GM23248 (cell line): ENCODE data around the gene CACNB2. TPM values are rescaled to one million over a fixed set of nuclear protein-coding genes. Genes with fewer than 3 reads are reported as not detected.

ENCODE experiments used
- DNase-seq: peaks from one replicate; pipeline ENCODE4 v3.0.0-alpha.2; 2015
- H2AFZ ChIP-seq: fragments of 200-600 bp; sonication (generic); 2 replicates; pipeline ENCODE4 v1.6.1; 2016; ENCODE audit warnings: antibody characterized with exemption
- H3F3A ChIP-seq: fragments of 200-600 bp; sonication (generic); 2 replicates; pipeline ENCODE4 v1.6.1; 2016; ENCODE audit warnings: mild to moderate bottlenecking, antibody characterized with exemption, mixed run types; ENCODE audit not compliant: insufficient read depth
- H3K27ac ChIP-seq: fragments of 200-600 bp; sonication (generic); 2 replicates; pipeline ENCODE4 v1.5.1; 2016; ENCODE audit warnings: mild to moderate bottlenecking
- H3K27me3 ChIP-seq: fragments of 200-600 bp; sonication (generic); replicated peaks from 2 replicates; pipeline ENCODE4 v1.6.1; 2016; ENCODE audit warnings: mild to moderate bottlenecking; ENCODE audit not compliant: insufficient read depth
- H3K36me3 ChIP-seq: fragments of 200-600 bp; sonication (generic); 2 replicates; pipeline ENCODE4 v1.6.1; 2016; ENCODE audit warnings: low read depth, mild to moderate bottlenecking
- H3K4me1 ChIP-seq: fragments of 200-600 bp; sonication (generic); 2 replicates; pipeline ENCODE4 v1.6.1; 2016; ENCODE audit warnings: mild to moderate bottlenecking; ENCODE audit not compliant: insufficient read depth
- H3K4me2 ChIP-seq: fragments of 200-600 bp; sonication (generic); one replicate; pipeline ENCODE4 v1.6.1; 2016; ENCODE audit warnings: mild to moderate bottlenecking; ENCODE audit not compliant: unreplicated experiment
- H3K4me3 ChIP-seq: fragments of 200-600 bp; sonication (generic); 2 replicates; pipeline ENCODE4 v1.5.1; 2016; ENCODE audit warnings: mild to moderate bottlenecking
- H3K79me2 ChIP-seq: fragments of 200-600 bp; sonication (generic); 2 replicates; pipeline ENCODE4 v1.6.1; 2016; ENCODE audit warnings: mild to moderate bottlenecking; ENCODE audit not compliant: insufficient read depth
- H3K9ac ChIP-seq: fragments of 200-600 bp; sonication (generic); 2 replicates; pipeline ENCODE4 v1.6.1; 2016; ENCODE audit warnings: mild to moderate bottlenecking
- H3K9me2 ChIP-seq: fragments of 200-600 bp; sonication (generic); 2 replicates; pipeline ENCODE4 v1.6.1; 2016; ENCODE audit warnings: mixed run types, mild to moderate bottlenecking, moderate library complexity; ENCODE audit not compliant: insufficient read depth
- H3K9me3 ChIP-seq: fragments of 200-600 bp; sonication (generic); one replicate; pipeline ENCODE4 v1.6.1; 2017; ENCODE audit warnings: low read depth
- H4K20me1 ChIP-seq: fragments of 200-600 bp; sonication (generic); 2 replicates; pipeline ENCODE4 v1.6.0; 2016; ENCODE audit not compliant: insufficient read depth
- EZH2 ChIP-seq: fragments of 200-600 bp; sonication (generic); IDR thresholded peaks from 2 replicates; pipeline ENCODE4 v1.6.1; 2018; ENCODE audit warnings: antibody characterized with exemption, mild to moderate bottlenecking; ENCODE audit not compliant: insufficient read depth, poor library complexity, severe bottlenecking
- EZH2phosphoT487 ChIP-seq: fragments of 200-600 bp; sonication (generic); IDR thresholded peaks from 2 replicates; pipeline ENCODE4 v1.6.1; 2018; ENCODE audit warnings: antibody characterized with exemption, moderate library complexity, mild to moderate bottlenecking, low read depth; ENCODE audit not compliant: insufficient read depth
- WGBS, 2 experiments: methylation state at CpG; one replicate each; pipeline ENCODE4 v1.1.6; 2015 to 2017; ENCODE audit warnings: low lambda C conversion rate in 2 of 2, low coverage in 1 of 2; ENCODE audit errors: missing lambda C conversion rate in 2 of 2; 5-methylcytosine and 5-hydroxymethylcytosine counted together
- in situ Hi-C: fragments of 300-500 bp; cut with MboI; formaldehyde crosslinking; loops from 2 replicates; pipeline ENCODE4 v1.15.0; 2020
- polyA plus RNA-seq: library from polyadenylated mRNA; unstranded; fragments of >200 nt; fragmentation: Nextera tagmentation; extraction: Ambion mirVana; gene quantifications from 2 replicates; pipeline ENCODE4 v1.2.1, GENCODE V29; 2016
- total RNA-seq: library from RNA; depleted of rRNA; stranded (reverse); fragments of >200 nt; shearing (Covaris generic); gene quantifications from 2 replicates; pipeline ENCODE4 v1.2.3, GENCODE V29; 2014

Gene CACNB2
- total and polyA plus RNA-seq, 2 experiments from 2014 or later = 0.31 to 0.32 TPM

DNA sequence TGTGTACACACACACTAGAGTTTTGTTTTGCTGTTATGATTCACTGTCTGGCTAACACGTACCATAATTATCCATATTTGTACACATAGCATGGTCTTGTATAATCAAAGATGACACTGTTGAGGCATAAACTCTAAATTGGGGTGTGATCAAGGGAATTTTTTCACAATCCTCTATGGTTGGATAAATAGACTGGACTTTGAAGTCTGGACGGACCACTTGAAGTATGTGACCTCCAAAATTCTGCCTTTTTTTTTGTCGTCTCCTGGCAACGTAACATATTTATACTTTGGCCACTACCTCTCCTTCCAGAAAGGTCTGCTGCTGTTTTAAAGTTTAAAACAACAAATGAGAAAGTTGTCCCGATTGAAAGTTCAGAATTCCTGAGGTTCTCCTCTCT is 193.4 kb downstream of the CACNB2 start:
- DNase-seq = peak; percentile 32
- Histone ChIP-seq H2AFZ (peak overlapping the region; percentile 75), H3K4me2 (peak overlapping the region; percentile 40)

DNA sequence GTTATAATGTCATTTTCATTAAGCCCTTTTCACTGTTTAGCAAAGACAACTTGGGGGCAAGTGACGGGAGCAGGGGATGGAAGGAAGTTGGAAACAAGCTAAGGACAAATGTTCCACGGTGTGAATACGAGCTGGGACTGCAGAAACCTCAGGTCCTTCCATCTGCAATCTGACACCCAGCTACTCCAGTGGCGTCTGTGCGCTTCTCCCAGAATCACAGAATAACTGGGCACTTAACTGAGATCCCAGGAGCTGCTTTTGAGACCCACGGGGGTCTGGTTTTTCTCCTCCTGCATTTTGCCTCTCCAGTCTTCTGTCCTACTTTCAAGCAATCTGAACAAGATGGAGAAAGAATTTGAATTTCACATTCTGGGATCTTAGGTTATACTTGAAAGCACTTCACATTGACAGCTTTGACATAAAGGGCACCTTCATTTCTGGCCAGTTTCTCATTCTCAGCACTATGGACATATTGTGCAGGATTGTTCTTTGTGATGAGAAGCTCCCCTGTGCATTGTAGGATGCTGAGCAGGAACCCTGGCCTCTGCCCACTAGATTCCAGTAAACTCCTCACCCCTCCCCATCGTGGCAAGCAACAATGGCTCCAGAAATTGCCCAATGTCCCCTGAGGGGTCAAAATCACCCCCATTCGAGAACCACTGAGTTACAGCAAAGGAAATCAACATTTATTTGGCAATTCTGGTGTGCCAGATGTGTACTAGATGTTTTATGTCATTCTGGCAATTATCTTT is 194.1 kb downstream of the CACNB2 start:
- H4K20me1 ChIP-seq = no peaks in the 10 kb centered on the region
- peak overlapping the region; percentile 75 for H2AFZ ChIP-seq
- H3F3A ChIP-seq = no peaks in the 10 kb centered on the region
- peak overlapping the region; percentile 53 for H3K9ac ChIP-seq
- TF ChIP-seq EZH2phosphoT487 (no peak), EZH2 (no peak)
- 2 to 9% methylated on average over 8 of the region's 8 CpGs for WGBS, 2 experiments
- peak overlapping the region; percentile 66 for H3K4me3 ChIP-seq
- no peaks in the 10 kb centered on the region; the same call in 1 of the 2 replicates for H3K4me1 ChIP-seq
- no peaks in the 10 kb centered on the region for H3K9me2 ChIP-seq
- no peaks in the 10 kb centered on the region for H3K36me3 ChIP-seq
- H3K27me3 ChIP-seq = no peaks in the 10 kb centered on the region
- no peaks in the 10 kb centered on the region for H3K9me3 ChIP-seq
- H3K27ac ChIP-seq = no peak overlapping the region
- H3K4me2 ChIP-seq = peak overlapping the region; percentile 40
- in situ Hi-C loops = no loop called here
- DNase-seq = peak; percentile 41
- no peaks in the 10 kb centered on the region for H3K79me2 ChIP-seq

More for the DNA sequence above, 193.4 kb downstream of the CACNB2 start:
- Histone ChIP-seq H4K20me1 (no peaks in the 10 kb centered on the region), H3K9ac (peak overlapping the region; percentile 53), H3K9me3 (no peaks in the 10 kb centered on the region), H3K4me3 (peak overlapping the region; percentile 66), H3K4me1 (no peaks in the 10 kb centered on the region; the same call in 1 of the 2 replicates), H3F3A (no peaks in the 10 kb centered on the region), H3K27ac (no peak overlapping the region), H3K9me2 (no peaks in the 10 kb centered on the region), H3K27me3 (no peaks in the 10 kb centered on the region), H3K79me2 (no peaks in the 10 kb centered on the region), H3K36me3 (no peaks in the 10 kb centered on the region)
- 7 to 8% methylated on average over 5 of the region's 5 CpGs for WGBS, 2 experiments
- TF ChIP-seq EZH2phosphoT487 = no peak
- no peak for TF ChIP-seq EZH2
- in situ Hi-C loops = no loop called here

DNA sequence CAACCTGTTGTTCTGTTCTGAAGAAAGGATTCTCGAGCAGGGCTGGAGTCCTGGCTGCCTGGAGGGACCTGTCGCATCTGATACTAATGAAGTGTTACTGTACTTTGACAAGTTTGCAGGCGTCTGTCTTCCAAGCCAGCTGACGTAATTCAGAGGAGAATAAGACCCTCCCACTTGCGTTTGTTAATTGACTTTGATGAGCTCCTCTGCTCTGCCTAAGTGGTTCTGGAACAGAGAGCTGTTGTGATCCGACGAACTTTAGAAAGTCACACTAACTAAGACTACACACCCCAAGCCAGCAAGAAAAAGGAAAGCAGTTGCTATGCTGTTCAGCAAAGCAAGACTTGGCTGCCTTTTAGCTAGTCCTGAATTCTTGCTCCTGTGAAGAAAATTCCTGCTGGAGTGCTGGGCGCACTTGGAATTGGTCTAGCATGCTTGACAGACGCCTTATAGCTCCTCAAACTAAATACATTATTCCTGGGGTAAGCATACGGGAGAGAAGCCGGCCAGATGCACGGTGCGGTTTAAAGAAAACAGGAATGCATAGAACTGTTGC is 200.3 kb downstream of the CACNB2 start:
- WGBS, 2 experiments = 1 to 2% methylated on average over 13 of the region's 13 CpGs
- H3K4me2 ChIP-seq = peak overlapping the region; percentile 91
- no peaks in the 10 kb centered on the region for H3F3A ChIP-seq
- no peak for TF ChIP-seq EZH2
- no peak for TF ChIP-seq EZH2phosphoT487
- peak overlapping the region; percentile 74 for H2AFZ ChIP-seq
- no peaks in the 10 kb centered on the region for H4K20me1 ChIP-seq
- no peaks in the 10 kb centered on the region for H3K27me3 ChIP-seq
- no peaks in the 10 kb centered on the region for H3K36me3 ChIP-seq
- H3K9ac ChIP-seq = peak overlapping the region; percentile 33
- H3K79me2 ChIP-seq = no peaks in the 10 kb centered on the region
- in situ Hi-C loops = no loop called here
- peak; percentile 46 for DNase-seq
- H3K9me3 ChIP-seq = no peaks in the 10 kb centered on the region
- no peaks in the 10 kb centered on the region for H3K9me2 ChIP-seq
- H3K4me3 ChIP-seq = peak overlapping the region; percentile 71
- 0 out of 2 replicates have a peak, but pooled peaks cover 5% of the 10 kb centered on the region for H3K4me1 ChIP-seq
- H3K27ac ChIP-seq = no peak overlapping the region

DNA sequence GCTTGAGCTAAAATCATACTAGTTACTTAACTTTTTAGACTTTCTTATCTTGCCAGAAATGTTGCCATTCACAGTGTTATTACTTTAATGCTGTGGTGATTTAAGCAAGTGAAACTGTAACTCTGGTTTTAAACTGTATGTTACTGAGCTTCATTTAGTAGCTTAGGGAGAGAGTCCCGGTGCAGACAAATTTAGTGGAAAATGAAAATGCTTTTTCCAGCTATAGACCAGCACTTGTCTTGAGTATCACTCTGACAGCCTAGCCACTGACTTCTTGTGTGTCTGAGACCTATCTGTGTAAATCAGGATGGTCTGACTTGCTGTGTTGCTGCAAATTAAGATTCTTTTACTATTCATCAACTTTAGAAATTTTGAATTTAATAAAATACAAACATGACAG is 200.8 kb downstream of the CACNB2 start:
- no peaks in the 10 kb centered on the region for H3K79me2 ChIP-seq
- H3K4me2 ChIP-seq = peak overlapping the region; percentile 91
- TF ChIP-seq EZH2phosphoT487 (no peak), EZH2 (no peak)
- in situ Hi-C loops = no loop called here
- no peaks in the 10 kb centered on the region for H3K9me2 ChIP-seq
- H3K27me3 ChIP-seq = no peaks in the 10 kb centered on the region
- H3K27ac ChIP-seq = no peak overlapping the region
- H3K9ac ChIP-seq = peak overlapping the region; percentile 33
- H3K4me1 ChIP-seq = 0 out of 2 replicates have a peak, but pooled peaks cover 5% of the 10 kb centered on the region
- no peak for DNase-seq
- WGBS, 2 experiments = 6 to 10% methylated on average over 1 of the region's 1 CpG
- H3K36me3 ChIP-seq = no peaks in the 10 kb centered on the region
- peak overlapping the region; percentile 74 for H2AFZ ChIP-seq
- peak overlapping the region; percentile 71 for H3K4me3 ChIP-seq
- H4K20me1 ChIP-seq = no peaks in the 10 kb centered on the region
- no peaks in the 10 kb centered on the region for H3F3A ChIP-seq
- no peaks in the 10 kb centered on the region for H3K9me3 ChIP-seq
